ENCODE results near the gene NFAT5.

The NFAT5 gene

DNA sequence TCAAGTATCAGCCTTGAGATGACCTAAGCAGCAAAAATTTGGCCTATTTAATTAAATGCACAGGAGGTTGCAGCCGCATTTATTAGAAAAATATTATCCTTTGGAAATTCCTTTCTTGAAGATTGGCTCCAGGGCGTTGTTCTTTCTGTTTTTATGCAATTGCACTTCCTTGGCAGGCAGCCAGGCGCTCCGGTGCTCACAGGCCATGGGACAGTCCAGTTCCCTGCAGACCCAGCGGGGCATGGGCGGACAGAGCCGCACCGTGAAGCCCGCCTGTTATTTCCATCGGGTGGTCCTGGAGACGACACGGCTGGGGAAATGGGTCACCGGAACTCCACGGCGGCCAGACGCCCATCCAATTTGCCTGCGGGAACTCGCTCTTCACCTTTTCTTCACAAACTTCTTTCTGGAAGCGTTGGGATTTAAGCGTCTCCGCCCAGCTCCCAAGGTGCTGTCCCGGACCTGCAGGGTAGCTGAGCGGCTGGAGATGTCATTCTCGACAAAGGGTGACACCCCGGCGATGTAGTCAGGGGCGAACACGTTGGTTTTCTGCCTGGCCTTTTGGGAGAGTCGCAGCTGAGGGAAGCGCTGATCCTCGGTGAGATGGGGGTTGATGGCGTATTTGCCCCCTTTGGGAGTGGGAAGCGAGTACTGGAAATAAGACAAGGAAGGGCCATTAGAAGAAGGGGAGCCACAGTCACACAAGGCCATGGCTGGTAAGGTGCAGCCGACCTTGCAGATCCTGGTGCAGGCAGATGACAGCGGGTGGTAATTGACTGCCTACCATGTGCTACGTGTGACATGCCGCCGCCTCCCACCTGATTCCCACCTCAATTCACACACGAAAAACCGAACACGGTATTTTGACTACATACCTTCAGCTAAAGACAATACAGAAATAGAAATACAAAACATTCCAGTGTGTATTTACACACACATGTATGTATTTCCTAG, 176.5 kb downstream of the NFAT5 start:
- TF ChIP-seq, protein P1, sequence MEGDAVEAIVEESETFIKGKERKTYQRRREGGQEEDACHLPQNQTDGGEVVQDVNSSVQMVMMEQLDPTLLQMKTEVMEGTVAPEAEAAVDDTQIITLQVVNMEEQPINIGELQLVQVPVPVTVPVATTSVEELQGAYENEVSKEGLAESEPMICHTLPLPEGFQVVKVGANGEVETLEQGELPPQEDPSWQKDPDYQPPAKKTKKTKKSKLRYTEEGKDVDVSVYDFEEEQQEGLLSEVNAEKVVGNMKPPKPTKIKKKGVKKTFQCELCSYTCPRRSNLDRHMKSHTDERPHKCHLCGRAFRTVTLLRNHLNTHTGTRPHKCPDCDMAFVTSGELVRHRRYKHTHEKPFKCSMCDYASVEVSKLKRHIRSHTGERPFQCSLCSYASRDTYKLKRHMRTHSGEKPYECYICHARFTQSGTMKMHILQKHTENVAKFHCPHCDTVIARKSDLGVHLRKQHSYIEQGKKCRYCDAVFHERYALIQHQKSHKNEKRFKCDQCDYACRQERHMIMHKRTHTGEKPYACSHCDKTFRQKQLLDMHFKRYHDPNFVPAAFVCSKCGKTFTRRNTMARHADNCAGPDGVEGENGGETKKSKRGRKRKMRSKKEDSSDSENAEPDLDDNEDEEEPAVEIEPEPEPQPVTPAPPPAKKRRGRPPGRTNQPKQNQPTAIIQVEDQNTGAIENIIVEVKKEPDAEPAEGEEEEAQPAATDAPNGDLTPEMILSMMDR (IDR thresholded peaks at IDR 0.05; ENCODE audit: extremely low read depth, missing control alignments): no peak
- DNase-seq (ENCODE audit: low spot score): no peak

DNA sequence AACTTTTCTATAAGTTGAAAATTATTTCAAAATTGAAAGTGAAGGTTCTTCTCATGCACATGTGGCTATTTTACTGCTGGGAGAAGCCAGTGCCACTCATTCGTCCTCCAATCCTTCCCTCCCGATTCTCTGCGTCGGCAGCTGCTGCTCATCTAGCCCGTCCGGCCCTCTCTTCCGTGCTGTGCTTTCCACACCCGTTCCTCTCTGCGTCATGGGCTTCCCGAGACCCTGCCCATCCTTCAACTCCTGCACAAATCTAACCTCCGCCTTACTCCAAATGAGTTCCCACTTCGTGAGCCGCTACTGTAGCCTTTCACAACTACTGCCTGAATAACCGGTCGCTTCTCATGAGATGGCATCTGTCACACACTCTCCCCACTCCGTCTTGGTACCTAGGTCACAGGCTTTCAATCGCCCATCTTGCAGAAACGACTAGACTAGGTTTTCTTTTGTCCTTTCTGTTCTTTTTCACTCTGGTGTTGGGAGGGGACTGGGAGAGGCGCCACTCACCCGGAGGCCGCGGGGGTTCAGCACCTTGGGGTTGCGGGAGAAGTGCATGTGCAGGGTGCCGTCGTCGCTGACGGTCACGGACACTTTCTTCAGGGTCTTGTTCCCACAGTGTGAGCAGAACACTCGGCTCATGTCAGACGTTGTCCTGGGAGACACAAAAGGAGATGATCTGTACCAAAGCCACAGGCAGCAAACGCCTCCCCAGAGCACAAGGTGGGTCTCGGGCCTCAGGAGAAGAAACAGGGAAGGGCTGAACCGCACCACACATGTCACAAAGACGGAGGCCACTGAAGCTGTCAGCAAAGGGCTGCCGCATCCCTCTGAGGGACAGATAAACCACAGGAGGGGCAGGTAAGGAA, 178.8 kb downstream of the NFAT5 start:
- no peak for DNase-seq (ENCODE audit: low spot score)
- TF ChIP-seq, protein P1 (IDR thresholded peaks at IDR 0.05; ENCODE audit: extremely low read depth, missing control alignments): no peak

DNA sequence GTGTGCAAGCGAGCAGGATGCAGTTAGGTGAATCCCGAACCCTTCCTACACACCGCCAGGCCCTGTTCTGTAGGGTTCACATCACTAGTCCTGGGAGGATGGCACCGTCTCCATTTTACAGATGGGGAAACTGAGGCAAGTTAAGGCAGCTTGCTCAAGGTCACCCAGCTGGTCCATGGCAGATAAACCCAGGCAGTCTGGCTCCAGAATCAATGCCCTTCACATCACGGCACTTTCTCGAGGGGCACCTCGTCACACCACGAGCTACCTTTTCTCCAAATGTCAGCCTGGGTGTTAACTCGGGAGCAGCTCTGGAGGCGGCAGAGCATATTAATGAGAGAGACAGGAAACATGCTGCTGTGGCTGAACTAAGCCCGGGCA, 179.5 kb downstream of the NFAT5 start:
- TF ChIP-seq, protein P1 (IDR thresholded peaks at IDR 0.05; ENCODE audit: extremely low read depth, missing control alignments): no peak

GRCh38 chr16:69745959-69746358, 180.2 kb downstream of the NFAT5 start:
- DNase-seq (ENCODE audit: low spot score): no peak
- TF ChIP-seq, protein P1 (IDR thresholded peaks at IDR 0.05; ENCODE audit: extremely low read depth, missing control alignments): no peak

More for the DNA sequence above, 179.5 kb downstream of the NFAT5 start:
- no peak for DNase-seq (ENCODE audit: low spot score)

DNA sequence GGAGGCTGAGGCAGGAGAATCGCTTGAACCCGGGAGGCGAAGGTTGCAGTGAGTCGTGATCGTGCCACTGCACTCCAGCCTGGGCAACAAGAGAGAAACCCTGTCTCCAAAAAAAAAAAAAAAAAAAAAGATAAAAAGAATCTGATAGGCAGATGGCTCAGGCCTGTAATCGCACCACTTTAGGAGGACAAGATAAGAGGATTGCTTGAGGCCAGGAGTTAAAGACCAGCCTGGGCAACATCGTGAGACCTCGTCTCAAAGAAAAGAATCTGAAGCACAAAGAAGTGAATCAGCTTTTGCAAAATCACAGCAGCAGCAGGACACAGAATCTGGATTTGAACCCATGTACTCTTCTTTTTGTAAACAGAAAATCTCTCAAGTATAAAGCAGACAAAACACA, 181.3 kb downstream of the NFAT5 start:
- TF ChIP-seq, protein P1 (IDR thresholded peaks at IDR 0.05; ENCODE audit: extremely low read depth, missing control alignments): no peak
- DNase-seq (ENCODE audit: low spot score): no peak

GRCh38 chr16:69748694-69749345, 183.1 kb downstream of the NFAT5 start:
- TF ChIP-seq, protein P1 (IDR thresholded peaks at IDR 0.05; ENCODE audit: extremely low read depth, missing control alignments): no peak

More at GRCh38 chr16:69748694-69749345, 183.1 kb downstream of the NFAT5 start:
- DNase-seq (ENCODE audit: low spot score): no peak
